OCI-LY3 (cell line): ENCODE measurements around the gene HOXA9.

Source experiments
- EZH2phosphoT487 ChIP-seq: fragments of 200-600 bp; shearing (Covaris generic); IDR thresholded peaks from 2 replicates; pipeline ENCODE4 v1.6.1; 2018; ENCODE audit warnings: antibody characterized with exemption, mixed run types, low read depth
- TF ChIP-seq, protein P1 (sequence below): fragments of 200-600, 300-600 bp; sonication (generic); IDR thresholded peaks from 2 replicates; pipeline ENCODE4 v1.5.1; 2014; ENCODE audit warnings: antibody characterized with exemption, low read length, low read depth

GRCh38 chr7:27205325-27206280 lies 40.3 kb upstream of the HOXA9 start:
- TF ChIP-seq, protein P1, sequence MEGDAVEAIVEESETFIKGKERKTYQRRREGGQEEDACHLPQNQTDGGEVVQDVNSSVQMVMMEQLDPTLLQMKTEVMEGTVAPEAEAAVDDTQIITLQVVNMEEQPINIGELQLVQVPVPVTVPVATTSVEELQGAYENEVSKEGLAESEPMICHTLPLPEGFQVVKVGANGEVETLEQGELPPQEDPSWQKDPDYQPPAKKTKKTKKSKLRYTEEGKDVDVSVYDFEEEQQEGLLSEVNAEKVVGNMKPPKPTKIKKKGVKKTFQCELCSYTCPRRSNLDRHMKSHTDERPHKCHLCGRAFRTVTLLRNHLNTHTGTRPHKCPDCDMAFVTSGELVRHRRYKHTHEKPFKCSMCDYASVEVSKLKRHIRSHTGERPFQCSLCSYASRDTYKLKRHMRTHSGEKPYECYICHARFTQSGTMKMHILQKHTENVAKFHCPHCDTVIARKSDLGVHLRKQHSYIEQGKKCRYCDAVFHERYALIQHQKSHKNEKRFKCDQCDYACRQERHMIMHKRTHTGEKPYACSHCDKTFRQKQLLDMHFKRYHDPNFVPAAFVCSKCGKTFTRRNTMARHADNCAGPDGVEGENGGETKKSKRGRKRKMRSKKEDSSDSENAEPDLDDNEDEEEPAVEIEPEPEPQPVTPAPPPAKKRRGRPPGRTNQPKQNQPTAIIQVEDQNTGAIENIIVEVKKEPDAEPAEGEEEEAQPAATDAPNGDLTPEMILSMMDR, result no peak
- TF ChIP-seq EZH2phosphoT487, result no peak
